Activated CD8-positive, alpha-beta memory T cell treated with anti-CD3 and anti-CD28 coated beads, Interleukin-2, amount 50 U/mL, for 48 hours (primary cell): Measurements from ENCODE around the gene TLK2.
"Not testable (repeated sequence)": the region's sequence is repeated elsewhere in the genome, so short reads cannot be mapped to it uniquely, and the experiment has no call there.

Experiments used
- DNase-seq: peaks from one replicate; pipeline ENCODE4 v3.0.0-alpha.2; 2020

TLK2 gene

DNA sequence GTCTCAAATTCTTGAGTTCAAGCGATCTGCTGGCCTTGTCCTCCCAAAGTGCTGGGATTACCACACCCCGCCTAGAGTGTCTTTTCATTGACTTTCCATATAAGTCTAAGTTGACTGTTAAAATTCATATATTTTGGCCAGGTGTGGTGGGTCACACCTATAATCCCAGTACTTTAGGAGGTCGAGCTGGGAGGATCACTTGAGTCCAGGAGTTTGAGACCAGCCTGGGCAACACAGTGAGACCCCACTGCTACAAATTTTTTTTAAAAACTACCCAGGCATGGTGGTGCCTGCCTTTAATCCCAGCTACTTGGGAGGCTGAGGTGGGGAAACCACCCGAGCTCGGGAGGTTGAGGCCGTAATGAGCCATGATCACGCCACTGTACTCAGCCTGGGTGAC lies 127.0 kb downstream of the TLK2 start:
- DNase-seq = no peak

GRCh38 chr17:62611292-62611691 lies 132.7 kb downstream of the TLK2 start:
- DNase-seq = no peak

- no peak for DNase-seq
These were observed 133.1 kb downstream of the TLK2 start for GRCh38 chr17:62611728-62612127.

- DNase-seq = not testable (repeated sequence)
These were observed 133.7 kb downstream of the TLK2 start for GRCh38 chr17:62612289-62612688.

GRCh38 chr17:62613095-62613494 lies 134.5 kb downstream of the TLK2 start:
- not testable (repeated sequence) for DNase-seq

DNA sequence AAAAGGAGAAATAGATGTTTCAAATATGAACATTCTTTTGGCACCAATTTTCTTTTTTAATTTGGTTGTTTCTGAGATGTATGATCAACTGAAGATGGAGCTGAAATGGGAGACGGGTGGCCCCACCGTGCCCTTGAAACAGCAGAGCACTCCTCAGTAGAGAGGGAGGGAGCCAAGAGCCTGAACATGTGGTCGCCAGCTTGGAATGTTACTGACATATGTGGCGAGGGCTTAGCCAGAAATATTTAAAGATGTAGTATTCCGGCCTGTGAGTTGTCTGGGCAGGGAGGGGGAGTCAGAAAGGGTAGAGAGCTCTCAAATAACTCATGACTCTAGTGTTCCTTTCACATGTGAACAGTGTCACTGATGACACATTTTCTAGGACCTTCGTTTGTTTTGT lies 135.5 kb downstream of the TLK2 start:
- DNase-seq = no peak

GRCh38 chr17:62615503-62615902 lies 136.9 kb downstream of the TLK2 start:
- no peak for DNase-seq

GRCh38 chr17:62616993-62617893 lies 138.6 kb downstream of the TLK2 start:
- no peak for DNase-seq

GRCh38 chr17:62617894-62618472 lies 139.4 kb downstream of the TLK2 start:
- no peak for DNase-seq

DNA sequence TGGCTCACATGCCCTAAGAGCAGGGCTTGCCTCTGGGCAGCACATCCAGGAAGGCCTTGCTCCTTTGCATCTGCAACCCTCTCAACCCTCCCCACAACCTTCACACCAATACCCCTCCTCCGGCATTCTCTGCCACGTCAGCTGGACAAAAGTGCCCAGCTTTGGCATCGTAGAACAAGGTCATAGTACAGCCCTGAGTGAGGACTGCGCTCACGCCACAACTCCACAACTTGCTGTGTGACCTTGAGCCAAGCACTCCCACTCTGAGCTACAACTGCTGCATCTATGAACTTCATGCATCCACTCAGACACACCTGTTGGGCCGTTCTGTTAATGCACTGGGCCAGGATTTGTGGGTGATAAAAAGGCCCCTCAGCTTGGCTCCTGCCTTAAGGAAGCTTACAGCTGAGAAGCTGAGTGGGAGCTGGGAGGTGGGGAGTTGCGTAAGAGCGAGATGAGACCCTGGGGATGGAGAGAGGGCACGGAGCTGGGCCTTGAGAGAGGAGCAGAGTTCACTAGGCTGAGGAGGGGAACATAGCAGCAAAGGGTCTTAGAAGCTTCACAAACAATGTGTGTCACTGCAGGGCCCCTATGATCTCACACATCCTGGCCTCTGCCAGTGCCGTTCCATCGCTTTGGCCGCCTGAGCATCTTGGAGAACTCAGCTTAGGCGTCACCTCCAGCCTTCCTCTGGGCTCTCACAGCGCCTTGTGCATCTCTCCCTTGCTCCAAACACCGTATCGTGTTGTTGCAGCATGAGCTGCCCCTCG lies 140.2 kb downstream of the TLK2 start:
- no peak for DNase-seq

DNA sequence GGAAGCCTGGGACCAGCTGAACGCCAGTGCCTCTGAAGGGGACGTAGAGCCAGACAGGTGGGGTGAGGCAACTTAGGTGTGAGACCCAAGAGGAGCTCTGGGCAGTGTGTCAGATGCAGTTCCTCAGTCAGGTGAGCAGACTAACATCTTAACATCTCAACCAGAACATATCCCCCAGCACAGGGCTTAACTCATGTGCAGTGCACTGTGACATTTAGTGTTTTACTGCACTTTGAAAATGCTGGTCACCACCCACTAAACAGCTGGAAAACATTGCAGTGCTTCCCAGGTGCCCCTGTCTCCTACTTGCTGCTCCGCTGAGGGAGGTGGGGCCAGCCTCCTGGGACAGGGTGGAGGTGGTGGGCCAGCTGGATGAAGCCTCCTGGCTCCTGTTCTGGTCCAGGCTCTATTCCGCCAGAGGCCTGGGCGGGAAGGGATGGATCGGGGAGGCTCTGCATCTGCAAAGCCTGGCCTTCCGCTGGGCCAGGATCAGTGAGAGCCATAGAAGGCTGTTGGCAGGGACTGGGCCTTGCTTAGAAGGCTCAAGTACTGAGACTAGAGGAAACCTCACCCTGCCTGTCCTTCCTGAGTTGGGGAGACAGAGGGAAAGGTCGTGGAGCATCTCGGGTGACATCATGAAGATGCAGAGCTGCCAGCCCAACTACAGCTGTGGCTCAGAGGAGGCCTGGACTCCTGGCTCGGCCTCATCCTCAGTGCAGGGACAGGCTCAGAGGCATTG lies 141.0 kb downstream of the TLK2 start:
- no peak for DNase-seq

DNA sequence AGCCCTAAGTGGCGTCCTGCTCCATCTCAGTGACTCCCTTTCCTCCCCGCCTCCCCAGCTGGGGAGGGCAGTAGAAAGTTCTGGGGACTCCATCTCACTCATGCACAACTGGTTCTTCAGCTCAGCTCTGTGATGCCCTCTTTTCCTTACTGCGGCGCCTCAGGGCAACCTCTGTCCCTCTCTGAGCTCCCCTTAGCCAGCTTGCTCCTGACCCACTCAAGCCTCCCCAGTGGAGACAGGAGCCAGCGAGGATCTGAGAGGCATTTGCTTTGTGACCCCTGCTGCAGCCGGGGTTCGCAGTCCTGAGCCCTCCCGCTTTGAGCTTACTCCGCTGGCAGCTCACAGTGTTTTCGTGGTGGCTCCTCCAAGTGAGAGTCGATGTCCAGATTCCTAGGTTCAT lies 142.6 kb downstream of the TLK2 start:
- DNase-seq = no peak

GRCh38 chr17:62625184-62625869 lies 146.7 kb downstream of the TLK2 start:
- DNase-seq = no peak

DNA sequence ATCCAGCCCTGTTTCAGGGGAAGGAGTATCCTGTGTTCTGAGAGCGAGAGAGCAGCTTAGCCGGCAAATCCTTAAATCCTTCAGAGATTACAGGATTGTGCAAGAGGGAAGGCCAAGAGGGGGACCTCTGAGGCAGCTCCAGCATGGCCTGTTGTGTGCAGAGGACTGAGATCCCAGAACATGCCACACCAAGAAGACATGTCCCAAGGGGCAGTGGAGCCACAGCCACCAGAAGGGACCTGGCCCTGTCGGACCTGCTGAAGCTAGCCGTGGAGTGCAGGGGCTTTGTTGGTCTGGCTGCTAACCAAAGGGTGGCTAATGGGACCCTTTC lies 147.2 kb downstream of the TLK2 start:
- no peak for DNase-seq

DNA sequence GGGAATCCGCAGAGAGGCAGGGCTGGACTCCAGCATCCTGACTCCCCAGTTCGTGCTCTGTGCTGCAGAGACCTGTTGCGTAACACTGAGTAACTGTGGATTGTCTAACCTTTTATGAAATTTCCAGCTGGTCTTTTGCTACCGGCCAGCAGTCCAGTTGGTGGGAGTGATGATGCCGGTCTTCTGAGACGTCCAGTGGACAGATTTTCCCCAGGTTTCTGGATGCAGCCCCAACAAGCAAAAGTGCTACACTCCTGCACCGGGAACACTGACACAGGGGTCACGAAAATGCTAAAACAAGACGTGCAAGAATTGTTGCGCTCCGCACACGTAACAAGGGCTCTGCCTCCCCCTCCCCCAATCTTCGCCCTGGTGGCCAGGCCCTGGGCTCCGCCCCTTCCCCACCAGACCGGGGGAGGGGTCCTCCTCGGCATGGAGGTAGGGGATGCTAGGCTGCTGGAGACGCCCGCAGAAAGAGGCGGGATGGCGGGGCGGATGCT lies 148.1 kb downstream of the TLK2 start:
- DNase-seq = no peak

DNA sequence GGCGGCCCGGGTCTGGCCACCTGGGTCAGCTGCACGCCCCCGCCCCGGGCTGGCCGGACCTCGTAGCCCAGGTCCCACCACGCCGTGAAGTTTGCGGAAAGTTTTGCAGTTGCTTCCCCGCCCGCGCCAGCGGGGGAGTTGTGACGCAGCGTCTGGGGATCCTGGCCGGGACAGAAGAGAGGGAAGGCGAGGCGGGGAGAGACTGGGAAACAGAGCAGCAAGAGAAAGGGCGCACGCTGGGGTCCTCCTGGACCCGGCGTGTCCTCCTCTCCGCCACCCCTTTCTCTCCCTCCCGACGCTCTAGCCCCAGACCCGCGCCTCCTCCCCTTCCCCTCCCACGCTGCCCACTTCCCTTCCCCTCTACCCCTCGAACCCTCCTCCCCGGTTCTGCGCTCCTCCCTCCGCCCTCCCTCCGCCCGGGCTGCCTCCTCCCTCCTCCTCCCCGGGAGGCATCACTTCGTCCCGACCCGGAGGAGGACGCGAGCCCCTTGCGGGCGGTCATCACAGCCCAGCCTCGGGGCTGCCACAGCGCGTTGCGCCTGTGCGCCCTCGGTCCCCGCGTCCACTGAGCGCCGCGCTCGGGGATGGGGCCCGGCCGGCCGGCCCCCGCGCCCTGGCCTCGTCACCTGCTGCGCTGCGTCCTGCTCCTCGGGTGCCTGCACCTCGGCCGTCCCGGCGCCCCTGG lies 148.7 kb downstream of the TLK2 start, which contains the start of gene MRC2:
TSS of gene MRC2 (plus strand) at position 452 of the 685 bp plus-strand sequence. CDS start at position 585, 133 bp downstream.
- DNase-seq = peak; percentile 77

DNA sequence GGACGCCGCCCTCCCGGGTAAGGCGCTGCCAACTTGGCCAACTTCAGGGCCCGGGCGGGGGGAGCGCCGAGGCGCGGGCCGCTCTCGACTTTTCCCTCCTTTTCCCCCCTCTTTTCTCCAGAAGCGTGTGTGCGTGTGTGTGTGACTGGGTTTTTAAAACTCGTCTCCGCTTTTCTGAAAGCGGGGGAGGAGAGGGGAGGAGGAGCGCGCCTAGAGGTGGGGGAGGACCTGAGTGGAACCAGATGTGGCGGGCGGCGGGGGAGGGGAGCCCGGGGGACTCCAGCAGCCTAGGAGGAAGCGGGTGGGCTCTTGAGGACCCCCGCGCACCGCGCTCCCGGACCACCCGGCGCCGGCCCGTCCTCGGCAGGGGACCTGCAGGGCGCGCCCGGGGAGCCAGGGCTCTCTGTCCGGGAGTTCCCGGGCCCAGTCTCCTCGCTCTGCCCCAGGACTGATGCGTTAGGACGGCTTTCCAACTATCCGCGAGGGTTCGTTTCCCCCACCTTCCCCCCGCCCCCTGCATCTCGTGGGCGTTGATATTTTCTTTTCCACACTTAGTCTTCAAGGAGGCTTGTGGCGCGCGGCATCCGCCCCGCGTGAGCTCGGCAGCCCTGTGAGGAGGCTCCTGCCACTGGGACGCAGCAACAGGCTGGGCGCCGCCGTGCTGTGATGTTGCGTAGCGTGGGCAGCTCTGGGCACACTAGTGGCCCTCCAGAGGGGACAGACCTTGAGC lies 149.4 kb downstream of the TLK2 start:
- peak; percentile 73 for DNase-seq

DNA sequence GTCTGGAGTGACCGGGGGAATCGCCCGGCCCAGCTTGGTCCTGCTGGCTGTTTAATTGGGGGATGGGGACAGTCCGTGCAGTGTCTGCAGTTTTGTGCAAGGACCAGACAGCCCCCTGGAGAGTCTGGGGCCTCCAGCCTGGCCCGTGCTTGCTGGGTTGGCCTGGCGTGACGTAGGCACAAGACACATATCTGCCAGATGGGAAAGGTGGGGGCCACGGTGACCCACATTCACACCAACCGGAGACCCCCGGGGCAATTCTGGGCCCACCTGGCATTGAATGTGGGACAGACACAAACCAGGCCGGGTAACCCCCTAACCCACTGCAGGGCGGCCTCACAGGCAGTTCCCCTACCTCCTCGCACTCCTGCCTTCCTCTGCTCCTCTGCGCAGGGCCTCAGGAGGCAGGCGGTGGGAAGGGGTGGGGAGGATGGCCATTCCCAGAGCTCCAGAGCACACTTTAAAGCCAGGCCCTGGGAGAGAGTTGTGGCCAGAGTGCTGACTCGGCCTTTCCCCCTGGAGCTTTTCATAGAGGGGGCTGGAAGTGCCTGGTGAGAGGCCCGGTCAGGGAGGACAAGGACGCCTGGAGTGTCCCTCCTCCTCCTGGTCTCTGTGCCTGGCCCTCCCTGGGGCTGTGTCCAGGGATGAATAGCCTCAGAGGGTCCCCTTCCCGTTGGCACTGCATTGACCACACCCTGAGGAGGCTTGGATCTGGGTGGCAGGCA lies 150.4 kb downstream of the TLK2 start:
- no peak for DNase-seq

DNA sequence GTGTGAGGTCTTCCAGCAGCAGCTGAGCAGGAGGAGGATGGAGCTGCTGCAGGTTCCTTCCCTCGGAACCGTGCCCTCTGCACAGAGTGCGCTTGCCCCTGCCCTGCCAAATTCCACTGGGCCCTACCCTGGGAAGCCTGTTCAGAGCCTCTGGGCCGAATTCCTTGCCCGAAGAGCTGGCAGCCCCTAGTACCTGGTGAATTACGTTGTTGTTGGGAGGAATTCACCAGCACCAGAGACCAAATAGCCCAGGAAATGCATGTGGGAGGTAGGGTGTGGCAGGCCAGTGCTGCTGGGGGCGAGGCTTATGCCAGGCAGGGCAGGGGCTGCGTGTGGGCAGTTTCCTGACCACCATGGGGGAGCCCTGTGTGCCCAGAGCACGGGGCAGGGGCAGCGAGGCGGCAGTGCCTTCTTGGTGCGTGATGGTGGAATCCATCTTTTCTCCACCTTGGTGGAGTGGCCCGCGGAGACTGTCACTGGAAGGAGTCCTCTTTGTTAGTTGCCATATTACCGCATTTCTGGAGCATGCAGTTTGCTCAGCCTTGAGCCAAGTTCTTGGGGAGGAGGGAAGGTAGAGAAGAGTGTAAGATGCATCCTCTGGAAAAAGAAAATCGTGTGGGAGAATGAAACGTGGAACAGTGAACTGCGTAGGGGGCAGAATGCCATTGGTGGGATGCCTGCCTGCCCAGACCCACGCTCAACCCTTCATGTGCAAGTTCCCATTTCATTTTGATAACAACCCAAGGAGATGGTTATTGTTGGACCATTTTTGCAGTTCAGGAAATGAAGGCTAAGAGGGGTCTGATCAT lies 151.1 kb downstream of the TLK2 start:
- DNase-seq = no peak
